GM19324 (cell line): ENCODE data around the gene ATP8A2.

ENCODE experiments used
- ATAC-seq: cut with Tn5 transposase; IDR thresholded peaks from one replicate; pipeline ENCODE4 v1.9.1; 2021; ENCODE audit warnings: mild to moderate bottlenecking, moderate library complexity; ENCODE audit not compliant: unreplicated experiment, low FRiP score

The ATP8A2 gene

DNA sequence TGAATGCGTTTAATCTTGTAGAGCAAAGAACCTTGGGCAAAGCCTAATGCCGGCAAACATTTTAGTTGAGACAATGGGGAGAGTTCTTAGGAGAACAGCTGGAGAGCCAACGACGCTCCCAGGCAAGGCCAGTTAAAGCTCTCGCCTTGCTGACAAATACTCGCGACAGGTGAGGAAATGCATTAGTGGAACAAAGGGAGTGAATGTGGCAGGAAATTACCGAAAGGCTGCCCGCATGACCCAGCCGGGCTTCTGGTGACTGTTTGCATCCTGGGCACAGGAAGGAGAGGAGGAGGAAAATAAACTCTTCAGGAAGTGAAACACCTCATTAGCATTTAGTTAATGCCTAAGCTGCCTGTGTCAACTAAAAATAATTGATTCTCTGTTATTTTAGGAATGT, 605.4 kb downstream of the ATP8A2 start:
- ATAC-seq: no peak

DNA sequence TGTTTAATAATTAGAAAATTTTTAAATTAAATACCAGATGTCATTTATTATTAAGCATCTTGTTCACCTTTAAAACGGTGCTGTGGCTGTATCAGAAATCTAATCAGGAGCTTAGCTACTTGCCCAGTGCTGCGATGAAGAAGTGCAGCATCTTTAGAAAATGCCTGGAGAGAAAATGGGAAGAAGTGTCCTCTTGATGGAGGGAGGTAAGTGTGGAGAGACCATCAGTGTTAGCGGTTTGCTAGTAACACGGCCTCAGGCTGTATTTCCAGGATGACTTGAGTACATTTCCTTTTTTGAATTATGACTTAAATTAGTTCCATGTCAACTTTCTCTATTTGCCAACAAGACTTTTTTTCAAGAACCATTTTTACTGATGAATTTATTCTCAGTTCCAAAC, 605.9 kb downstream of the ATP8A2 start:
- ATAC-seq: no peak

DNA sequence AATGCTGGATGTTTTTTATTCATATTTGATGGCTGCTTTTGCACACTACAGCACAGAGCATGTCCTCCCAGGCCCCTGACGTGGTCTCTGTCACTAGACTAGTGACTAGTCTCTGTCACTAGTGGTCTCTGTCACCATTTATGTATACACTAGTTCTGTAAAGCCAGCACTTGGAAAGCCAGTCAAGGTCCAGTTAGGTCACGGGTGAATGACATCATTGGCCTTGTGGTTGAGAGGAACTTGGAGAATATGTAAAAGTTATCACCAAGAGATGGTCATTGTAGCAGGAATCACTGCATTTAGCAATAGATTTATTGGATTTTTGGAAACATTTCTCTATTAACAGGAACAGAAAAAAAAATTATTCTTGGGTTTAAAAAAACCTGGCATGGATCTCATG, 607.2 kb downstream of the ATP8A2 start:
- no peak for ATAC-seq

DNA sequence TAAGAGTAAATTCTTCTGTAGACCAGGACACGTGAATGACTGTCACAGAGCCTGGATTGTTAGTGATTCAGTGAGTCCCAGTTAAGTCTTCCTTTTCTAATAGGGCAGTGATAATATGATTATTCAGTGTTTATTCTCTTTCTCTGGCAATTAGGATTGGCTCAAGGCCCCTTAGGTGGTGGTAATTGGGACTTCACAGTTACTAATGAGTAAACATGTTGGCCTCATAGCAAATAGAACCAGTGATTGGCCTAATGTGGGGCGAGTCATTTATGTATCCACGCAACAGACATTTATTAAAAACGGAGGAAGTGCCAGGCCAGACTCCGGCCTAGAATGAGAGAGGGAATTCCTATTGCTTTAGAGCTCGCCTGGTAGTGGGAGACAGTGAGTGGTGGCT, 607.6 kb downstream of the ATP8A2 start:
- no peak for ATAC-seq

DNA sequence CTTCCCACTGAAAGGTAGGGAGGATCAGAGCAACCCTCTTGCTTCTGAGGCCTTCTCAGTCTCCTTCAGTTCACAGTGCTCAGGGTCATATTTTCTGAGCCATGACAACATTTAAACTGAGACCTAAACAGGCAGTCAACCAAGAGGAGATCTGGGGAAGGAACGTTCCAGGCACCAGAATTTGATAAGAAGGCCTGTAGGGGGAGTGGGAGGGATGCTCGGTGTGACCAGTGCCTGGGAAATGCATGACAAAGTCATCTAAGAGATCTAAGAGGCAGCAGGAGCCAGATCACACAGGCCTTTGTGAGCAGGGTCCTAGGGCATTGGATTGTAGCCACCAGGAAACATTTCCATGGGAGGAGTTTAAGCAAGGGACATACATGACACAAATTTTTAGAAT, 608.5 kb downstream of the ATP8A2 start:
- ATAC-seq: no peak

DNA sequence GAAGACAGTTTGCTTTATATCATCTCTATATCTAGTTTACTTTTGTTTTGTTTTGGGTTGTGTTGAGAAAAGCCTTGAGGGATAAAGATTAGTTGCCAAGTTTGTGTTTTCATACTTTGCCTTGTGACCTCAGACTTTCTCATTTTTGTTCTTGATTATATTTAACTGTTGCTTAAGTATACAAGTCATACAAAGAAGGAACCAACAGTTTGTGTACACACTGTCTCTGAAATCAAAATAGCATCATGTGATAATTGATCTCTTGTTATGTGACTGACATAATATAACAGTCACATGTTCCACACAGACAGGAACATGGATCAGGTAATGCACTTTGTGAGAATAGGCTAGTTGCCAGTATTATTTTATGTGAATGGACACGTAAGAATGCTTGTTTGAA, 609.3 kb downstream of the ATP8A2 start:
- ATAC-seq: no peak

DNA sequence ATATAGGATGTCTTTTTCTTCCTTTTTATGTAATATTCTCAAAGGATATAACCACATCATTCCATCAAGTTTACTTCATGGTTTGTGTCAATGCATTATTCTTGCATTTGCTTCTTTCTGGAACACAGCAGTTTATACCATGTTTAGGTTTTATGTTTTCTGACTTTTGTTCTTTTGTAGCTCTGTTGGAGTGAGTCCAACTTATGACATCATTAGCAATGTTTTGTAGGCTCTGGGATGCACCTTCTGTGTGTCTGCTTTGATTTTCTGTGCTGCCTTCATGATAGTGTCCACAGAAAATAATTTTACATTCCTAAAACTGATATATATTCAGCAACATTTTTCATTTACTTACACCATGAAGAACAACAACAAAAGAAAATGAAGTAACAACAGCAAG, 611.1 kb downstream of the ATP8A2 start:
- no peak for ATAC-seq

DNA sequence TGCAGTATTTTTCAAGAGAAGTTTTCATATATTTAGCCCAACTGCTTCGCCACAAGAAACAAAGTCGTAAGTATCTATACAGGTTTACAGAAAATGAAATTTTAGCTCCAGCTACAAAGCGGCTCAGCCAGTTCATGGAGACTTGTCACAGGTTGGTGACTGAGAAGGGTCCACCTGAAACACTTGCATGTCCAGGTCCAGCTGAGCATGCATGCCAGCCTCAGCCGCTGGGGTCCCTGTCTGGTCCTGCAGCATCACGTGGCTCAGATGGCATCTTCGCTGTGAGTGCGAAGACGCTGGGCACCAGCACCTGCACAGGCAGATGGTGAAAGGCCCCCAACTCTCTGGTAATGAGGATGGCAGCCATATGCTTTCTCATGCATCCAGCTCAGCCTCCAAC, 616.2 kb downstream of the ATP8A2 start:
- no peak for ATAC-seq

DNA sequence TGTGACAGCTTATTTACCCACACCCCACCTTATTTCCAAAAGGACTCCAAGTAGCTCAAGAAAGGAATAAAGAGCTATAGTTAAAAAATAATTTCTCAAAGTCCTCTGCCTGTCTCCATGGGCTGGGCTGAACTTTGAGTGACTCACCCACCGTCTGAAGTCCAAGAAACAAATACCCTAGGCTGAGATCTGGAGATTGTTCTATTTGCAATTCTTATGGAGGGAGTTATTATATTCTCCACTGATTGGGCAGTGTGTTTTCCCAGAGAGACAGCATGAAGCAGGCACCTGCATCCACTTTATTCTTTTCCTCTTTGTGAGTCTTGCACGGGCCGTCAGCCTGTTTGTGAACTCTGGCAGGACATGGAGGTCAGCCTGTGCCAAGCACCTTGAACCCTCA, 616.9 kb downstream of the ATP8A2 start:
- ATAC-seq: no peak

DNA sequence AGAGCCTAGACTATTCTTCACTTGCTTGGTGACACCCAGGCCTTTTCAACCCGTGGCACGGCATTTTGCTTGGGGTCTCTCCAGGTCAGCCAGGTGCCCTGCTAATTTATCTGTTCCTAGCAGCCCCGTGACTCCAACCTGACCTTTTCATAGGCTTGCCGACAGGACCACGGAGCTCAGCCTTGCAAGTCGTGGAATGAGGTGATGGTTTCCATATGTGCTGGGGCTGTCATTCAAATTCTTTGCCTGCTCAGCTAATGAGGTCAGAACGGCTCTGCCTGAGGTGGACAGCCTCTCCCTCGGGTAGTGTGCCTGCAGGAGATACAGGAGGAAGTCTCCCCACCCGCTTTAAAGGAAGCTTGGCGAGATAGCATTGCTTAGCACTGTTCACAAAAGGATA, 619.0 kb downstream of the ATP8A2 start:
- no peak for ATAC-seq

DNA sequence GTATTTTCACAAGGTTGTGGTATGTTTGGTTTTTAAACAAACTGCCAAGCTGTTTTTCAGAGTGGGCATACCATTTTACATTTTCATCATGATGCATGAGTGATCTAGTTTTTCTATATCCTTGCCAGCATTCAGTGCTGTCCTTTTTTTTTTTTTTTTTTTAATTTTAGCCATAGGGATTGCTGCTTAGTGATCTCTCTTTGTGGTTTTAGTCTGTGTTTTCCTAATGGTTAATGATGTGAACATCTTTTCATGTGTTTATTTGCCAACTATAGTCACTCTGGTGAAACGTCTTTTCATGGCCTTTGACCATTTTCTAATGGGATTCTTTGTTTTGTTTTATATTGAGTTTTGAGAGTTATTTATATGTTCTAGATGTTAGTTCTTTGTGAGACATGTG, 620.3 kb downstream of the ATP8A2 start:
- ATAC-seq: no peak

DNA sequence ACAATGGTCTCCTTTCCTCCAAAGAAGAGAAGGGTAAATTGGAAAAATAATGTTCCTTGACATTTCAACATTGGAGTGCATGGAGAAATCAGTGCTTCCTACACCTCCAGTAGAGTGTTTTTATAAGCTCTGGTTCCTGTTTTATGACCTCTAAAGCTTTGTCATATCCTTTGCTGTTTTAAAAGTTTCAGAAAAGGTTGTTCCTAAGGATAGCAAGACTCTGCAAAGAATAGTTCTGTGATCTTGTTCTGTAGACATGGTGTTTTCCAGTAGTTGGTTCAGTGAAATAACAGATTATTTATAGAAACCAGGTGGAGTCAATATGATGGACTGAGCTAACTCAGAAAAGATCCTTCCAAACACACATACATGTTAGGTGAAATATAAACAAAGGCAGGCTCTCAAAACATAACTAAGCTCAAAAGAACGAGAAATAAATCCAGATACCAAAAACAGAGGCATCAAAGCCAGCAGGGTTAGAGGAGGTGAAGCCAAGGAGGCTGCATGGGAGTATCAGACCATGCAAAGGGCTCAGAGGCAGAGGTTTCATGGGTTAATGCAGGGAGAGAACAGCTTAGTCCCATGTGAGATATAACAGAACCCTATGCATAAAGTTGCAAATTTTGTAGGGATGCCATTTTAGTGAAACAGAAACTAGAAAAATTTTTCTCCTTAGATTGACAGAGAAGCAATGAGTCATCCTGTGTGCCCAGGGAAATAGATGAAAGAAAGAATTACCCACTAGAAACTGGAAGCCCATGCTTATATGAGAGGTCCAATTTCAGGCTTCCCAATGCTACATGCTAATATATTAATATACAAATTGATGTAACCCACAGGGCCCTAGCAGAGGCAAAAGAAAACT, 635.7 kb downstream of the ATP8A2 start:
- ATAC-seq: no peak

DNA sequence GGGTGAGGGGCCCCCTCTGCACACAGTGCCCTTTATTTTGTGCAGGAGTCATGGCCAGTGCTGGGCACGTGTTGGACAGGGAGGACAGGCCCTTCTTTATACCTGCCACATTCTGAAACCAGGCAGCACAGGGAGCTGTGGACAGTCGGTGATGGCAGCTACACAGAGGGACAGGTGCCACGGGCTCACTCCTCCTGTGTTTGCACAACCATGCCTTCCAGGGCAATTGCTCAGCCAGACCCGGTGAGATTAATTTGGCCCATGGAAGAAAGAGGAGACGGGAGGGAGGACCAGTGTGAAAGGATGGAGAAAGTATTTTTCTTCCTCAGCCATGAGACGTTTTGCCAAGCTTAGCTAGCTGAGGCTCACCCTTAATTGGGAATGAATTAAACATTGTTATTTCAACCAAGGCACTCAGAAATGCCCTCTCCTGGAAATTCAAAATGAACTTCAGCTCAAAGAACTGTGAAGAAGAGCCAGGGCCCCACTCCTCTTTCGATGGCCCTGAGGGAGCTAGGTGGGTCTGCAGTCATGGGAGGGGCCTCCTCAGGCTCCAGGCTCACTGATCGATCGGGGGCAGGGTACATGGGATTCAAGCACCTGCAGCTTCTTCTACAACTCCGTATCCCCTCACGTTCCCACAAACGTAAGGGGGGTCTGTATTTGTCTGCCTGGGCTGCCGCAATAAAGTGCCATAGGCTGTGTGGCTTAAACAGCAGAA, 638.9 kb downstream of the ATP8A2 start:
- no peak for ATAC-seq

DNA sequence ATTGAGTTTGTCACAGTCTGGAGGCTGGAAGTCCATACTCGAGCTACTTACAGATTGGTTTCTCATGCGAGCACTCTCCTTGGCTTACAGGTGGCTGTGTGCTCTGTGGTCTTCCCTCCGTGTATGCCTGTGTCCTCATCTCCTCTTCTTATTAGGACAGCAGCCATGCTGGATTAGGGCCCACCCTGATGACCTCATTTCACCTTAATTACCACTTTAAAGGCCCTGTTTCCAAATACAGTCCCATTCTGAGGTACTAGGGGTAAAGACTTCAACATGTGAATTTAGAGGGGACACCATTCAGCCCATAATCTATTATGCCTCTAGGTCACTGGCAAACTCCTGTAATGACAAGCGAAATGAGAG, 639.4 kb downstream of the ATP8A2 start:
- ATAC-seq: no peak

DNA sequence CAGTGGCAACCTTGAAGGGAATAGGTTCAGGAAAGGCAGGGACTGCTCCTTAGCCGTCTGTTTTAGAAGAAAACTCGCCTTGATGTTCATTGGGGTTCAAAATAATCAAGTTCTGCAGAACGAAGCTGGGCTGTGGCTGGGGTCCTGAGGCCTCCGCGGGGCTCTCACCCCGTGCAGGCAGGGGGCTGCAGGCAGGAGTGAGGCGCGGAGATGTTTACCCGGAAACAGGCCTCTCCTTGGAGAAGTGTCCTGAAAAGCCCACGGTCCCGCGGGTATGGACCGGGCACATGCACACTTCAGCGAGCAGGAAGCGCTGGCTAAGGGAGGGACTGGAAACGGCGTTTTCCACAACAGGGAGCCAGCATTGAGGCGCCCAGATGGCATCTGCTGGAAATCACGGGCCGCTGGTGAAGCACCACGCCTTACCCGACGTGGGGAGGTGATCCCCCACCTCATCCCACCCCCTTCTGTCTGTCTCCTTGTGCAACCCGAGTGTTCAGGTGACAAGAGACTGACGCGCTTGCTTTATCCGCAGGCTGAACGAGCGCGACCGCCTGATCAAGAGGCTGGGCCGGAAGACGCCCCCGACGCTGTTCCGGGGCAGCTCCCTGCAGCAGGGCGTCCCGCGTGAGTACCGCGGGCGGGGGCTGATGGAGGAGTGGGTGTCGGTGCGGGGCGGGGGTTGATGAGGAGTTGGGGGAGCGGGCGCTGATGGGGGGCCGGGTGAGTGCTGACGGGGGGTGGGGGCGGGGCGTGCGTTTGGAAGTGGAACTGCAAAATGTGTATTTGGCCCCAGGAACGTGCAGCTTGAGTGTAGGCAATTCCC, 640.4 kb downstream of the ATP8A2 start:
- no peak for ATAC-seq

DNA sequence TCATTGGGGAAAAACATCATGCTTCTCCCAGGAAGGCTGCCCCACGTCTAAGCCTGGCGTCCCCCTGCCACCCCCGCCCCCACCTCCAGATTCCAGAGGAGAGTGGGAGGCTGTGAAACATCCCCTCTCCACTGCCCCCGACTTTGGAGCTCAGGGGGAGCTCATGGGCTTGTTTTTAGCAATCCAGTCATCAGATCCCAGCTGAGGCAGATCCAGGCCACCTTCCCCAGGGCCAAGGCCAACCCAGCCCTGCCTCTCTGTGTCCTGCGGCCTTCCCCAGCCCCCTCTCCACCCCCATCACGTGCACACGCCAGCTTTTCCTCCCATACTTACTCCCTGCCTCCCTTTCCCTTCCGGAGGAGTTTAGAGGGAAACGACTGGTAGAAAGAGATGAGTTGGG, 641.2 kb downstream of the ATP8A2 start:
- no peak for ATAC-seq

DNA sequence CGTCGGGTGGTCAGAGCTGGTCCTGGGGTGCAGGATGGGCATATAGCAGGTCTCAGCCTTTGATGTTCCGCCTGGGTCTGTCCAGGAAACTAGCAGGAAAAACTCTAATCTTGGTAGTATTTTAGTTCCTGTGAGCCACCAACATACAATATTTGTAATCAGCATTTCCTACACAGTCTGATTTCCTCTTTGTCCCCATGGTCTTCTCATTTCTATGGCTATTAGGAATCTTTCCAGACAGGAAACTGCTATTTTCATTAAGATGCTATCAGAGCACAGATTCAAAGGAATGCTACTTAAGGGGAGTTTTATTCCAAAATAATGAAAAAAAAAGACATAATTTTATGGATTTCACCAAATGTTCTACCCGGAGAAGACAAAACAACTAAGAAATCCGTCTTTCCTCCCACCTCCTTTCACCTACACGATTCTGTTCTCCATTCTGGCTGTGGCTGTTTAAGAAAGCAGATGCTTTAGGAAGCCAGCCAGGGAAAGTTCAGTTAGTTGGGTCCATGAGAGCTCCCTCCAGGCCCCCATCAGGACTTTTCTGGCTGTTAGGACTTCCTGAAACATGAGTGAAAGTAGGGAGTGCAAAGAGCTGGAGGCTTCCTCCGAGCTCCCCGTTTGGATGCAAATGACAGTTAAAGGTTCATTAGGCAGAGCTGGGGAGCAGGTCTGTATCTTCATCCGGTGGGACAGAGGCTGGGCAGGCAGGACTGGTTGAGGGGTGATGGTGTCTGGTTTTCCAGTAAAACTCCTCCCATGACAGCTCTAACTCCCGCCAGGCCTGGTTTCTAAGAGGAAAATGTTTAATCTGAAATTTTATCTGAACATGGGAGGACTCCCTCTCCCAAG, 643.7 kb downstream of the ATP8A2 start:
- ATAC-seq: no peak

DNA sequence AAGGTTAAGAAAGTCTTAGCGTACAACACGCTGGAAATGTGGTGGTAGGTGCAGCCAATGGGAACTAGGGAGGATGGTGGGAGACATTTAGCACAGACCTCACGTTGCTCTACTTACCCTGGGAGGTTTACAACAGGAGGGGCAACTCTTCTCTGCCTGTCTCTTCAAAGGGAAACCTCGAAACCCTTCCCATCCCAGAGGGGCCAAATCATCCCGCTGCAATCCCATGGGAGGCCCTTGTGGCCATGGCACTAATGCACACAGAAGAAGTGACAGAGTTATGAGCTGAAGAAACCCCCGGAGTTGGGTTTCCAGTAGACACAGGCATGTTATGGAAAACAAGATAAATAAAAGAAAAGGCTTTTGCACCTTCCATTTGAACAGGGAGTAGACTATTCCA, 644.4 kb downstream of the ATP8A2 start:
- ATAC-seq: no peak

DNA sequence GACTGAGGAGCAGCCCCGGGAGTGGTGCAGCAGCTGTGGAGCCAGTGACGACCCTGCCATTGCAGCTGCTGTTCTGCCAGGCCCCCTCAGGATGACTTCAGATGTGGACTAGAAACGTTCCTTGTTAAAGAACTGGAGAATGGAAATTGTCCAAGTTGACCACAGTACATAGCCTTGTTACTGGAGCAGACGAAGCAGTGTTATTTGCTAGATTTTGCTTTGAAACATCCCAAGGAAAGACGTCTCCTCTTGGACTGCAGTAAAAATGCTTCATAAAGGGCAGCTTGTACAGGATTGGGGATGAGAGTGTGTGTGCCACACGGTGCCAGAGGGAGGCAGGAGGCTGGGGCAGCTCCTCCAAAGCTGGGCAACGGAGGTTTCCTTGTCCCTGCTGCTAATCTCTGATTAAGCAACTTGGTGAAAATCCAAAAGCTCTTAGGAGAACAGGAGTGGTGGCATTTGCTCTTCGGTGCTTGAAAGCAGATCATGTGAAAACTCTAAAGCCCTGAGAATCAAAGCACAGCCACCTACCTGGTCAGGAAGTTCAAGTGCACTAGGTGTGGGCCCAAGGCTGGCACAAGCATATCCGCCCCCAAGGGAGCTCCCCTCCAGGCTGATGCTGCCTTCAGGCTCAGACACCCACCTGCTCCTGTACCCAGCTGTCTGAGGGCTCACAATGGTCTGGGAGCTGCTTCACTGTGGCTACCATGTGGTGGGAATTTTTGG, 645.6 kb downstream of the ATP8A2 start:
- ATAC-seq: no peak
